ENCODE data around the gene TECPR2. TPM values are rescaled to one million over a fixed set of nuclear protein-coding genes. Genes with fewer than 3 reads are reported as not detected.

The TECPR2 gene
- polyA plus RNA-seq = 0.67 and 4.4 TPM in 2 replicates

GRCh38 chr14:102362545-102363181 is at the start of gene TECPR2, which contains the start of gene CINP:
Gene TECPR2, plus strand, starts transcription at chr14:102362941. Its CDS starts 13,781 bp downstream, at chr14:102376722.
Gene CINP, minus strand, starts transcription at chr14:102362890. Its CDS starts 39 bp downstream, at chr14:102362851.

GRCh38 chr14:102319351-102320032 is 43.2 kb upstream of the TECPR2 start, which contains the start of gene ZNF839:
Gene ZNF839, plus strand, starts transcription at chr14:102319746. Its CDS starts 20 bp downstream, at chr14:102319766.

GRCh38 chr14:102509746-102510615 is 147.2 kb downstream of the TECPR2 start, which contains the start of gene ANKRD9:
Gene ANKRD9, minus strand, starts transcription at chr14:102509776. Its CDS starts 1,887 bp downstream, at chr14:102507889.

Other genes starting within 250 kb of the TECPR2 start
- gene WDR20, start 223.0 kb upstream of the TECPR2 start, polyA plus RNA-seq = 22.5 and 24.9 TPM in 2 replicates
- 24.9 and 29.5 TPM in 2 replicates for gene MOK, start 57.8 kb upstream of the TECPR2 start, polyA plus RNA-seq
- gene ZNF839, start 43.2 kb upstream of the TECPR2 start, polyA plus RNA-seq = 1.6 and 6.7 TPM in 2 replicates
- gene CINP, start 51 bp upstream of the TECPR2 start, polyA plus RNA-seq = 40.3 and 47.3 TPM in 2 replicates
- gene ANKRD9, start 146.8 kb downstream of the TECPR2 start, polyA plus RNA-seq = 0.50 and 0.95 TPM in 2 replicates
- gene RCOR1, start 229.7 kb downstream of the TECPR2 start, polyA plus RNA-seq = 1.1 and 2.1 TPM in 2 replicates